Measurements from ENCODE around the gene RHOB. TPM values are rescaled to one million over a fixed set of nuclear protein-coding genes. Genes with fewer than 3 reads are reported as not detected.

Gene RHOB
- total RNA-seq, 2 experiments from 2014 or later, result 7.5 TPM

- Mint-ChIP-seq H3K36me3 (ENCODE audit: low read depth) (no peaks in the 10 kb centered on the region), H3K4me1 (no peaks in the 10 kb centered on the region), H3K4me3 (no peak overlapping the region), H3K27me3 (peaks cover 2% of the 10 kb centered on the region), H3K27ac (no peak overlapping the region), H3K9me3 (ENCODE audit: low read depth) (no peaks in the 10 kb centered on the region)
- DNase-seq (no peak), ATAC-seq (no peak)
- CTCF ChIA-PET, result interaction anchor here (1.3 to 1.4 kb wide), 2 partner anchors 34 to 65 kb away, joined by 3 to 6 read pairs; no protein-coding TSS in a partner anchor
- intact Hi-C loops (cut with DNase I, micrococcal nuclease), result no loop called here
- POLR2A ChIA-PET, result no interaction called here
Observed at GRCh38 chr2:20478961-20479360, 32.1 kb downstream of the RHOB start.

DNA sequence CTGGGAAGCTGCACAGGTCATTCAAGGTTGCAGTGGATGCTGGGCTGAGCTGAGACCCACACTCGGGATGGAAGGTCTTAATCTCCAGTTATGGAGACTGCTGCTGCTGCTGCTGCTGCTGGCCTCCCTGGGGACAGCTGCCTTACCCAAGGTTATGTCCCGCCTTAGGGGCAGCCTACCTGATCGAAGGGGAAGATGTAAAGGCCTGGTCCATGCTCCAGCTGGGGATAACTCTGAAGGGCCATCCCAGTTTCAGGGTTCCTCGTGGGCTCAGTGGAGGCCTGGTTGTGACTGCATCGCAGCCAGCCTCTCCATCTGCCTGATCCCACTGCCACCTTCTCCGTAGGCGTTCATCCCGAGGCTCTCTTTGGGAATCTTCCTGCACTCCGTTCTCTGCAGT is 33.0 kb downstream of the RHOB start:
- no peaks in the 10 kb centered on the region for H3K4me1 Mint-ChIP-seq
- peaks cover 2% of the 10 kb centered on the region for H3K27me3 Mint-ChIP-seq
- H3K4me3 Mint-ChIP-seq, result no peak overlapping the region
- H3K27ac Mint-ChIP-seq, result no peak overlapping the region
- intact Hi-C loops (cut with DNase I, micrococcal nuclease), result no loop called here
- H3K36me3 Mint-ChIP-seq (ENCODE audit: low read depth), result no peaks in the 10 kb centered on the region
- H3K9me3 Mint-ChIP-seq (ENCODE audit: low read depth), result no peaks in the 10 kb centered on the region
- ATAC-seq, result no peak
- DNase-seq, result no peak
- ChIA-PET POLR2A (interaction anchor here (0.5 kb wide), 1 partner anchor 911 kb away, joined by 5 read pairs; no protein-coding TSS in a partner anchor), CTCF (interaction anchor here (1.3 to 1.4 kb wide), 2 partner anchors 35 to 66 kb away, joined by 3 to 6 read pairs; no protein-coding TSS in a partner anchor)

GRCh38 chr2:20480913-20481312 is 34.0 kb downstream of the RHOB start:
- Mint-ChIP-seq H3K4me3 (no peak overlapping the region), H3K9me3 (ENCODE audit: low read depth) (no peaks in the 10 kb centered on the region), H3K4me1 (no peaks in the 10 kb centered on the region), H3K27me3 (peaks cover 2% of the 10 kb centered on the region), H3K36me3 (ENCODE audit: low read depth) (no peaks in the 10 kb centered on the region), H3K27ac (no peak overlapping the region)
- intact Hi-C loops (cut with DNase I, micrococcal nuclease), result no loop called here
- DNase-seq (no peak), ATAC-seq (no peak)
- ChIA-PET CTCF (interaction anchor here (0.7 kb wide), 1 partner anchor 63 kb away, joined by 4 read pairs; no protein-coding TSS in a partner anchor), POLR2A (no interaction called here)

DNA sequence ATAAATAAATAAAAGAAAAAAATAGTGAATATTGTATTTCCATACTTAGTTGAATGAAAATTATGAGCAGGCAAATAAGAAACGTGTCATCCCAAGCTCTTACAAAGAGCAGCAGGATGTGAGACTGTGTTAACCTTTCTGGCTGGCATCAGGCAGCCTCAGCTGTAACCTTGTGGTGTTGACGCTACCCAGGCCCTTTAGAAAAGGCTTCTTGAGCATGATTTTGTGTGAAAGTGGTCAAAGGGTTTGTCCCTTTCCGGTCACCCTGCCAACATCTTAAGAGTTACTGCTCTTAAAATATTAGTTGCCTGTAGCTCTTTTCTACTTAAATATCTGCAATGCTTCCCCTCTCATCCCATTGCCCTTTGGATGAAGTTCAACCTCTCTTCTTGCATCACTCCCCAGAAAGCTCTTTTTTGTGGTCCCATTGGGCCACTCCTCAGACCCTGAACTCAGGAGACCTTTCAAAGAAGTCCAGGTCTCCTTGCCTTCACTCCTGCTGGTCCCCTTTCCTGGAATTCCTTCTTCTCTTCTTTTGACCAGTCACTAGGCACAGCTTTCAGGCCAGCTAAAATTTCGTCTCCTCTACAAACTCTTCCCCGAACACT is 35.0 kb downstream of the RHOB start:
- ATAC-seq, result no peak
- Mint-ChIP-seq H3K27me3 (peaks cover 2% of the 10 kb centered on the region), H3K36me3 (ENCODE audit: low read depth) (no peaks in the 10 kb centered on the region), H3K4me1 (no peaks in the 10 kb centered on the region), H3K27ac (no peak overlapping the region), H3K9me3 (ENCODE audit: low read depth) (no peaks in the 10 kb centered on the region), H3K4me3 (no peak overlapping the region)
- ChIA-PET POLR2A (no interaction called here), CTCF (interaction anchor here (0.5 to 0.7 kb wide), 3 partner anchors 64 to 1528 kb away, joined by 3 to 4 read pairs (median 3); no protein-coding TSS in a partner anchor)
- intact Hi-C loops (cut with DNase I, micrococcal nuclease), result no loop called here
- no peak for DNase-seq

DNA sequence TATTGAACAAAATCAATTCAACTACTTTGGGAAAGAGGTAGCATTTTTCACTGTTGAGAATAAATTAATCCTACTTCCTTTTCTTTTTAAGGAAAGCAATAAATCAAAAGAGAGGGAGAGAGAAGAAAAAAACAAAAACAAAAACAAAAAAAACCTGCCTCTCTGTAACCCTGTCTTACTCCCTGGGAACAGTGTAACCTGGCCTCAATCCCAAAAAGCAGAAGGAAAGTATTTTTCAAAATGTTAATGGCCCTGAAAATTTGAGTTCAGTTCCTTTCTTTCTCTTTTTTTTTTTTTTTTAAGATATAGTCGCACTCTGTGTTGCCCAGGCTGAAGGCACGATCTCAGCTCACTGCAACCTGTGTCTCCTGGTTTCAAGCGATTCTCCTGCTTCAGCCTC is 35.9 kb downstream of the RHOB start:
- no peaks in the 10 kb centered on the region for H3K4me1 Mint-ChIP-seq
- intact Hi-C loops (cut with DNase I, micrococcal nuclease), result no loop called here
- H3K4me3 Mint-ChIP-seq, result no peak overlapping the region
- POLR2A ChIA-PET, result no interaction called here
- no peaks in the 10 kb centered on the region for H3K36me3 Mint-ChIP-seq (ENCODE audit: low read depth)
- no peak overlapping the region for H3K27ac Mint-ChIP-seq
- DNase-seq (no peak), ATAC-seq (no peak)
- CTCF ChIA-PET, result no interaction called here
- peaks cover 2% of the 10 kb centered on the region for H3K27me3 Mint-ChIP-seq
- no peaks in the 10 kb centered on the region for H3K9me3 Mint-ChIP-seq (ENCODE audit: low read depth)

DNA sequence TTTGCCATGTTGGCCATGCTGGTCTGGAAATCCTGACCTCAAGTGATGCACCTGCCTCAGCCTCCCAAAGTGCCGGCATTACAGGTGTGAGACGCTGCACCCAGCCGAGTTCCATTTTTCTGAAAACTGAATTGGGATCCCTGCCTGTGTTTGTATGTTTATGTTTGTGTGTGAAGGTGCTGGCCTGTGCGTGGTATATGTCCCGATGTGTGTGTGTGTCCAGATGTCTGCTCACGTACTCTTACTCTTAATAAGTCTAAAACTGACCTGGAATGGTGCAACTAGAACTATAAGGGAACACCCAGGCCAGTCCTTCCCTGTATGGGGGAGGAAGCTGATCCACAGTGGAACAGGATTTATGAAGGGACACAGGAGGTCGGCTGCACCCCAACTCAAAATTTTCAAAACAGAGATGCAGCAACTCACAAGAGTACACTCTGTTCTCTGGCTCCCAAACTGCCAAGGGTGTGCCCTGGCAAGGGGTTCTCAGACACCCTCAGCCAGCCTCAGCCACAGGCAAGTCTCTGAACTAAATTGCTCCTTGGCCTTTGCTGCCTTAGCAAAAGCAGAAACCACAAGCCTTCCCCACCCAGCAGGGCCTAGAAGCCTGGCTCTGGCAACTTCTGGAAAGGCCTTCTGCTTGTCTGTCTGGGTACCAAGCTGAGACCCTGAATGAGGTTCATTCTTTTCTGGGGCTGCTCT is 36.5 kb downstream of the RHOB start:
- DNase-seq (no peak), ATAC-seq (no peak)
- Mint-ChIP-seq H3K4me1 (no peaks in the 10 kb centered on the region), H3K36me3 (ENCODE audit: low read depth) (no peaks in the 10 kb centered on the region), H3K27ac (no peak overlapping the region), H3K9me3 (ENCODE audit: low read depth) (no peaks in the 10 kb centered on the region), H3K4me3 (no peak overlapping the region), H3K27me3 (peaks cover 2% of the 10 kb centered on the region)
- ChIA-PET POLR2A (no interaction called here), CTCF (no interaction called here)
- intact Hi-C loops (cut with DNase I, micrococcal nuclease), result no loop called here

DNA sequence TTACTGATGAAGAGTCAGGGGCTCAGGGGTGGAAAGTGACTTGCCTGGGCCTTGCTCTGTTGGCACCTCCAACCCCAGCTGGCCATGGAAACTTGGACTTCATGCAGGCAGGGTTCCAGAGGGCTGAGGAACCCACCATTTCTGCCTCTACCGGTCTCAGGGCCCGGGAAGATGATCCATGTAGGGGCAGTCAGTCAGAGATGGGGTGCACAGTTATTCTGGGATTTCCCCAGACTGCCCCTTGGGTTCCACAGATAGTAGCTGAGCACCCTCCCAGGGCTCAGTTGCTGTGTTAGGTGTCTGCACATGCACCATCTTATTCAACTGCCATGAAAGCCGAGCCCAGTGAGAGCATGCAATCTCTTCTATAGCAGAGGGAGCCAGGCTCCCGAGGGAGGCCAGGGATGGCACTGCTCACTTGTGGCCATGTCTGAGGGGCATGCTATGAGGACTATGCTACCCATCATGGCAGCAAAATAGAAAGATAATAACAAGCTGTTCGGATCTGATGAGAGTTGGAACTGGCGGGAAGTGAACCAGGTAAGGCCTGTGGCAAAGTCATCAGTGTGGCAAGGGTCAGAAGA is 37.3 kb downstream of the RHOB start:
- Mint-ChIP-seq H3K4me1 (no peaks in the 10 kb centered on the region), H3K27ac (no peak overlapping the region), H3K36me3 (ENCODE audit: low read depth) (no peaks in the 10 kb centered on the region), H3K9me3 (ENCODE audit: low read depth) (no peaks in the 10 kb centered on the region), H3K27me3 (peaks cover 2% of the 10 kb centered on the region), H3K4me3 (no peak overlapping the region)
- ChIA-PET POLR2A (no interaction called here), CTCF (no interaction called here)
- no peak for ATAC-seq
- intact Hi-C loops (cut with DNase I, micrococcal nuclease), result no loop called here
- no peak for DNase-seq

DNA sequence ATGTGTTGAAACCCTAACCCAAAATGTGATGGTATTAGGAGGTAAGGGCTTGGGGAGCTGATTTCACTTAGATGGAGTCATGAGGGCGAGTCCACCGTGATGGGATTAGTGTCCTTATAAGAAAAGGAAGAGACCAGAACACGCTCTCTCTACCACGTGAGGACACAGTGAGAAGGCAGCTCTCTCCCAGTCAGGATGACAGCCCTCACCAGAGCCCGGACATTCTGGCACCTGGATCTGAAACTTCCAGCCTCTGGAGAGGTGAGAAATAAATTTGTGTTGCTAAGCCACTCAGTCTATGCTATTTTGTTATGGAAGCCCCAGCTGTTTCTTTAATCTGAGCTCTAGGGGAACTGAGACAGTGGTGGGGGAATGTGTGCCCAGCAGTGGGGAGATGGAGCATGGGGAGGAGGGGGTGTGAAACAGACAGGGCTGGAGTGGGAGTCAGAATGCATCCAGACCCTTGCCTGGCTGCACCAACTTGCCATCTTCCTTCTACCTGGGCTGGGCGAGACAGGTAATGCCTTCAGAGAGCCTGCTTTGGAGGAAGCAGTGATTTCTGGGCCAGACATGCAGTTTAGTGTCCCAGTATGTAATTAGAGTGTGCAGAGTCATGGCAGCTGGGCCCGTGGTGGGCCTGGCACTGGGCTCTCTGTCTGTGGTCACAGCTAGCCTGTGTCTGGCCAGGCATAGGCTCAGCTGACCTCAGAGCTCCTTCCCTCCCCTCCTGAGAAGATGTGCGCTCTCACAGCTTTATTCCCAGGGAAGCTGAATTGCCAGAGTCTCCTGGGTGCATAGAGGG is 38.1 kb downstream of the RHOB start:
- no peak for ATAC-seq
- H3K27me3 Mint-ChIP-seq, result peaks cover 2% of the 10 kb centered on the region
- intact Hi-C loops (cut with DNase I, micrococcal nuclease), result no loop called here
- ChIA-PET CTCF (interaction anchor here (1.6 kb wide), 1 partner anchor 166 kb away, joined by 3 read pairs; the partner anchor contains the start of gene HS1BP3), POLR2A (no interaction called here)
- H3K4me1 Mint-ChIP-seq, result no peaks in the 10 kb centered on the region
- no peaks in the 10 kb centered on the region for H3K9me3 Mint-ChIP-seq (ENCODE audit: low read depth)
- no peak for DNase-seq
- H3K36me3 Mint-ChIP-seq (ENCODE audit: low read depth), result no peaks in the 10 kb centered on the region
- H3K4me3 Mint-ChIP-seq, result no peak overlapping the region
- no peak overlapping the region for H3K27ac Mint-ChIP-seq

DNA sequence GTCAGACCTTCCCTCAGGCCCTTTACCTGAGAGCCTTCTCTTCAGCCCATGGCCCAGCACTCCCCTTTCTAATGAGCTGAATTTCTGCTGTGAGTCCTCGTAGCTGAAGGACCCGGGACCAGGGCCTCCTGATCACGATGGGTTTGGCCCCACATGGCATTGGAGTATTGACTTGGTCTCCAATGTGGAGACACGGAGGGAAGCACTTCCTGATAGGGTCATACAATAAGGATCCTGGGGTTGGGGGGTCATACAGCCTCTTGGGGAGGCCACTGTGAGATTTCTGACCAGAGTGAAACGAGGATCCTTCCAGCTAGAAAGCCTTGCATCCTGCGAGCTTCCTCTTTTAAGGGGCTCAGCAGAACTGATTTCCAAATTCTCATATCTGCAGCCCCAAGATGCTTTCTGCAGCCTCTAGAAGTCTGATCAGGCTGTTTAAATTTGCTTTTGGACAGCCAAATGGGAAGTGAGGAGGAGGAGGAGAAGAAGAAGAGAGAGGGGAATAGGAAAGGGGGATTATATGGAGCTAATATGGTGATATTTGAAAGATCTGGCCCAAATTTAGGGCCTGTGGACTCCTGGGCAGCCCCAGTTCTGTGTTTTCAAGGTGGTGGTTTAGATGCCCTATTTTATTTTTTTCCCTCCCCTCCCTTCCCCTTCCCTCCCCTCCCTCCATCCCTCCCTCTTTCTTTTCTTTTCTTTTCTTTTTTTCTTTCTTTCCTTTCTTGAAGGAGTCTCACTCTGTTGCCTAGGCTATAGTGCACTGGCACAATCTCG is 38.9 kb downstream of the RHOB start:
- POLR2A ChIA-PET, result no interaction called here
- no peak overlapping the region for H3K4me3 Mint-ChIP-seq
- peaks cover 2% of the 10 kb centered on the region for H3K27me3 Mint-ChIP-seq

DNA sequence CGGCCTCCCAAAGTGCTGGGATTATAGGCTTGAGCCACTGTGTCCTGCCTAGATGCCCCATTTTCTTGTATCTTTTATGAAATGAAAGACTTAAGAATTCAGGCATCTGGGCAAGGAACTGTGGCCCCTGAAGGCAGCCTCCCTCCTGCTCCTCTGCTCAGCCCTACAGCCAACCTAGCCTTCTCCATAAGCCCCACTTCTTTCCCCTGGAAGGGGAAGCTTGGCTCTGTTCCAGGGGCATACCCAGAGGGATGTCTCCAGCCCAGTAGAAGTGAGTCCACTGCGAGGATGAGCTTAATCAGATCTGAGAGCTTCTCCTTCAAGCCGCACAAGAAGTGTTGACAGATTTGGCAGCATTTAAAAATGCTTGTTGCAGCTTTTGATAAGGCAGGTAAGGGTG is 39.7 kb downstream of the RHOB start:
- Mint-ChIP-seq H3K27ac (no peak overlapping the region), H3K4me1 (no peaks in the 10 kb centered on the region), H3K36me3 (ENCODE audit: low read depth) (no peaks in the 10 kb centered on the region), H3K27me3 (peaks cover 2% of the 10 kb centered on the region), H3K4me3 (no peak overlapping the region), H3K9me3 (ENCODE audit: low read depth) (no peaks in the 10 kb centered on the region)
- ATAC-seq, result no peak
- POLR2A ChIA-PET, result interaction anchor here (0.5 kb wide), 1 partner anchor 261 kb away, joined by 4 read pairs; no protein-coding TSS in a partner anchor
- CTCF ChIA-PET, result interaction anchor here (1.6 kb wide), 1 partner anchor 164 kb away, joined by 3 read pairs; the partner anchor contains the start of gene HS1BP3
- DNase-seq, result no peak
- intact Hi-C loops (cut with DNase I, micrococcal nuclease), result no loop called here

More for the DNA sequence above, 38.9 kb downstream of the RHOB start:
- H3K9me3 Mint-ChIP-seq (ENCODE audit: low read depth), result no peaks in the 10 kb centered on the region
- H3K36me3 Mint-ChIP-seq (ENCODE audit: low read depth), result no peaks in the 10 kb centered on the region
- no peak for DNase-seq
- CTCF ChIA-PET, result interaction anchor here (1.6 kb wide), 1 partner anchor 165 kb away, joined by 3 read pairs; the partner anchor contains the start of gene HS1BP3
- no peak overlapping the region for H3K27ac Mint-ChIP-seq
- no peak for ATAC-seq
- intact Hi-C loops (cut with DNase I, micrococcal nuclease), result no loop called here
- no peaks in the 10 kb centered on the region for H3K4me1 Mint-ChIP-seq

DNA sequence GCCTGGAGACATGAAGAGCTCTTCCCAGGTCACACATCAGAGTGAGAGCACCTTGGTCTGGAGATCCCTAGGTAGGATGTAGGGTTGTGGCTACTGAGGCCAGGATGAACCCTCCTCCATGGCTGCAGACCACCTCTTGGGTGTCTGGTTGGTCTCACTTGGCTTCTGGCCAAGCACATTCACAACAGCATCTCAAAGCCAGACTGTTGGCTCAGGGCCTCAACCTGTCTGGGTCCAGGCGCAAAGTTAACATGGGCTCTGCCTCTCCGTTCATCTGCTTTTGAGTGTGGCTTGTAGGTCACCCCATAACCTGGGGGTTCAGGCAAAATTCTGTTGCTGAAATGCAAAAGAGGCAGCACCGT is 40.1 kb downstream of the RHOB start:
- no peaks in the 10 kb centered on the region for H3K36me3 Mint-ChIP-seq (ENCODE audit: low read depth)
- H3K27me3 Mint-ChIP-seq, result peaks cover under 1% of the 10 kb centered on the region
- CTCF ChIA-PET, result no interaction called here
- no peak overlapping the region for H3K27ac Mint-ChIP-seq
- no peak for ATAC-seq
- no peak for DNase-seq
- POLR2A ChIA-PET, result interaction anchor here (0.5 kb wide), 1 partner anchor 261 kb away, joined by 4 read pairs; no protein-coding TSS in a partner anchor
- H3K4me1 Mint-ChIP-seq, result no peaks in the 10 kb centered on the region
- intact Hi-C loops (cut with DNase I, micrococcal nuclease), result no loop called here
- no peak overlapping the region for H3K4me3 Mint-ChIP-seq
- H3K9me3 Mint-ChIP-seq (ENCODE audit: low read depth), result no peaks in the 10 kb centered on the region

Measured in activated CD4-positive, alpha-beta T cell treated with anti-CD3 and anti-CD28 coated beads for 36 hours (primary cell).